IMR-90 (cell line): ENCODE data around the gene TMPRSS3. TPM values are rescaled to one million over a fixed set of nuclear protein-coding genes. Genes with fewer than 3 reads are reported as not detected.

ENCODE experiments used
- ATAC-seq: fragments of 200-7000 bp; cut with Tn5 transposase; 2 replicates; pipeline ENCODE4 v1.9.1; 2020; ENCODE audit warnings: low read depth, mild to moderate bottlenecking, moderate library complexity
- BruUV-seq: library from RNA; stranded (reverse); fragments of 400-500 nt; replicated peaks from 2 replicates; lab custom pipeline; 2021; lab: Mats Ljungman, UMichigan
- CTCF ChIA-PET: fragments of 300-600 bp; formaldehyde crosslinking; extraction: SDS; loops from one replicate; lab custom pipeline; 2021; ENCODE audit warnings: antibody characterized with exemption; lab: Yijun Ruan, JAX
- POLR2A ChIA-PET: fragments of 300-600 bp; sonication (Branson Sonifier 250); formaldehyde crosslinking; loops from one replicate; lab custom pipeline; 2022; ENCODE audit warnings: antibody characterized with exemption; ENCODE audit not compliant: unreplicated experiment; lab: Charles Lee
- DNase-seq: peaks from one replicate; pipeline ENCODE4 v3.0.0; 2013
- H2AFZ ChIP-seq: replicated peaks from 2 replicates; pipeline ENCODE3; 2013; ENCODE audit warnings: low read length, mild to moderate bottlenecking; ENCODE audit not compliant: poor library complexity
- H2AK5ac ChIP-seq: 2 replicates; pipeline ENCODE4 v1.6.1; 2013; ENCODE audit warnings: low read depth, low read length, inconsistent platforms
- H2AK9ac ChIP-seq: replicated peaks from 2 replicates; pipeline ENCODE3; 2013; ENCODE audit warnings: mild to moderate bottlenecking, low read depth, low read length, moderate library complexity; ENCODE audit not compliant: poor library complexity
- H2BK120ac ChIP-seq: 2 replicates; pipeline ENCODE4 v1.6.1; 2013; ENCODE audit warnings: low read depth, low read length, inconsistent platforms
- H2BK15ac ChIP-seq: 3 replicates; pipeline ENCODE4 v1.6.1; 2013; ENCODE audit warnings: low read depth, low read length, inconsistent platforms
- H2BK20ac ChIP-seq: 2 replicates; pipeline ENCODE4 v1.6.1; 2013; ENCODE audit warnings: low read depth, mild to moderate bottlenecking, inconsistent platforms, low read length, moderate library complexity
- H2BK5ac ChIP-seq: 2 replicates; pipeline ENCODE4 v1.6.1; 2013; ENCODE audit warnings: mild to moderate bottlenecking, low read depth, low read length, inconsistent platforms; ENCODE audit not compliant: poor library complexity, severe bottlenecking
- H3K14ac ChIP-seq: replicated peaks from 2 replicates; pipeline ENCODE4 v1.6.1; 2013; ENCODE audit warnings: low read depth, low read length, inconsistent platforms
- H3K18ac ChIP-seq: 2 replicates; pipeline ENCODE4 v1.6.1; 2013; ENCODE audit warnings: low read depth, low read length, control low read depth
- H3K23ac ChIP-seq: 2 replicates; pipeline ENCODE4 v1.6.1; 2013; ENCODE audit warnings: low read depth, low read length, inconsistent platforms
- H3K27ac ChIP-seq: 2 replicates; pipeline ENCODE4 v1.5.1; 2013; ENCODE audit warnings: mild to moderate bottlenecking, control low read depth, low read length; ENCODE audit not compliant: insufficient read depth
- H3K27me3 ChIP-seq: 2 replicates; pipeline ENCODE4 v1.6.1; 2013; ENCODE audit warnings: low read length; ENCODE audit not compliant: control insufficient read depth, insufficient read depth
- H3K36me3 ChIP-seq: 2 replicates; pipeline ENCODE4 v1.6.1; 2013; ENCODE audit warnings: low read length, mixed read lengths; ENCODE audit not compliant: control insufficient read depth, insufficient read depth
- H3K4ac ChIP-seq: 2 replicates; pipeline ENCODE4 v1.6.1; 2013; ENCODE audit warnings: low read depth, low read length, inconsistent platforms
- H3K4me1 ChIP-seq: 2 replicates; pipeline ENCODE4 v1.6.1; 2013; ENCODE audit warnings: low read length, mixed read lengths; ENCODE audit not compliant: control insufficient read depth, insufficient read depth
- H3K4me2 ChIP-seq: 2 replicates; pipeline ENCODE4 v1.6.1; 2013; ENCODE audit warnings: low read depth, mild to moderate bottlenecking, control low read depth, low read length, moderate library complexity
- H3K4me3 ChIP-seq: 2 replicates; pipeline ENCODE4 v1.5.1; 2013; ENCODE audit warnings: low read depth, mild to moderate bottlenecking, control low read depth, low read length, moderate library complexity; ENCODE audit not compliant: insufficient read depth
- H3K56ac ChIP-seq: 2 replicates; pipeline ENCODE4 v1.6.1; 2013; ENCODE audit warnings: low read length, inconsistent platforms; ENCODE audit not compliant: insufficient read depth; ENCODE audit errors: extremely low read depth
- H3K79me1 ChIP-seq, 2 experiments: 2 replicates each; pipeline ENCODE4 v1.6.1; 2013; ENCODE audit warnings: low read length in 2 of 2, inconsistent platforms in 1 of 2, low read depth in 1 of 2
- H3K9ac ChIP-seq: 2 replicates; pipeline ENCODE4 v1.6.1; 2013; ENCODE audit warnings: low read depth, low read length, control low read depth
- H3K9me1 ChIP-seq: 2 replicates; pipeline ENCODE4 v1.6.1; 2013; ENCODE audit warnings: low read length, inconsistent platforms; ENCODE audit not compliant: insufficient read depth
- H3K9me3 ChIP-seq: 2 replicates; pipeline ENCODE4 v1.6.1; 2013; ENCODE audit warnings: low read length; ENCODE audit not compliant: control insufficient read depth, insufficient read depth
- H4K20me1 ChIP-seq: 2 replicates; pipeline ENCODE4 v1.6.1; 2013; ENCODE audit warnings: low read length, inconsistent platforms; ENCODE audit not compliant: insufficient read depth
- H4K5ac ChIP-seq: 2 replicates; pipeline ENCODE4 v1.6.1; 2013; ENCODE audit warnings: mild to moderate bottlenecking, low read depth, low read length, control low read depth
- H4K8ac ChIP-seq, 2 experiments: 2 replicates each; pipeline ENCODE4 v1.6.1; 2013; ENCODE audit warnings: low read depth in 2 of 2, low read length in 2 of 2, control low read depth in 1 of 2, inconsistent platforms in 1 of 2
- H4K91ac ChIP-seq: 2 replicates; pipeline ENCODE4 v1.6.1; 2013; ENCODE audit warnings: low read depth, low read length, inconsistent platforms; ENCODE audit not compliant: insufficient read depth
- BHLHE40 ChIP-seq: fragments of 150-350 bp; IDR thresholded peaks from 2 replicates; pipeline ENCODE4 v1.6.1; 2016; ENCODE audit warnings: mild to moderate bottlenecking, low read depth, low read length
- CHD1 ChIP-seq: IDR thresholded peaks from 2 replicates; pipeline ENCODE4 v1.6.1; 2012; ENCODE audit warnings: low read depth, low read length, improper control_type of control experiment
- MAZ ChIP-seq: IDR thresholded peaks from 2 replicates; pipeline ENCODE4 v1.6.1; 2012; ENCODE audit warnings: low read depth, mild to moderate bottlenecking, low read length, improper control_type of control experiment, moderate library complexity, borderline replicate concordance
- MXI1 ChIP-seq: IDR thresholded peaks from 2 replicates; pipeline ENCODE4 v1.6.1; 2012; ENCODE audit warnings: low read depth, mild to moderate bottlenecking, low read length, moderate library complexity, borderline replicate concordance
- RAD21 ChIP-seq: IDR thresholded peaks from 2 replicates; pipeline ENCODE4 v1.6.1; 2012; ENCODE audit warnings: low read length, improper control_type of control experiment
- RCOR1 ChIP-seq: IDR thresholded peaks from 2 replicates; pipeline ENCODE4 v1.6.1; 2012; ENCODE audit warnings: mild to moderate bottlenecking, low read length, improper control_type of control experiment; ENCODE audit not compliant: insufficient replicate concordance
- RFX5 ChIP-seq: IDR thresholded peaks from 2 replicates; pipeline ENCODE4 v1.8.0; 2012; ENCODE audit warnings: low read depth, mild to moderate bottlenecking, low read length, moderate library complexity
- SMC3 ChIP-seq: fragments of 150-350 bp; IDR thresholded peaks from 2 replicates; pipeline ENCODE4 v1.6.1; 2016; ENCODE audit warnings: low read depth, mild to moderate bottlenecking, antibody characterized with exemption, low read length, moderate library complexity
- whole genome bisulfite sequencing, 2 experiments: methylation state at CpG; one replicate each; pipeline versions ENCODE4 v1.1.5 to v1.1.7; 2013; ENCODE audit warnings: missing lambda C conversion rate in 2 of 2; ENCODE audit not compliant: insufficient read length in 1 of 2; ENCODE audit errors: extremely low coverage in 2 of 2; 5-methylcytosine and 5-hydroxymethylcytosine counted together
- dilution Hi-C: fragments of 300-500 bp; cut with HindIII; formaldehyde crosslinking; loops from one replicate; pipeline ENCODE4 v1.14.3; 2018; ENCODE audit warnings: low sequenced_read_pairs; ENCODE audit not compliant: unreplicated experiment
- in situ Hi-C: fragments of 300-500 bp; cut with MboI; formaldehyde crosslinking; loops from 3 replicates; pipeline ENCODE4 v1.14.3; 2019; ENCODE audit warnings: low sequenced_read_pairs, inconsistent platforms, mixed read lengths
- intact Hi-C: fragments of 100-400 bp; cut with micrococcal nuclease; formaldehyde crosslinking; loops from 2 replicates; pipeline ENCODE4 v1.10.0; 2022
- polyA plus RNA-seq, 3 experiments: library from polyadenylated mRNA; depleted of rRNA; stranded (reverse); fragments of >200 nt; gene quantifications; 2 replicates each; pipeline ENCODE4 v1.2.3, GENCODE V29; 2012; ENCODE audit warnings: low replicate concordance in 1 of 3
- total RNA-seq: library from RNA; depleted of rRNA; stranded (reverse); fragments of >200 nt; gene quantifications from 2 replicates; pipeline ENCODE4 v1.2.3, GENCODE V29; 2012
- TF ChIP-seq, protein P1 (sequence below): fragments of 150-350 bp; IDR thresholded peaks from 2 replicates; pipeline ENCODE4 v1.6.1; 2017; ENCODE audit warnings: mild to moderate bottlenecking, antibody characterized with exemption, low read length, low read depth

TMPRSS3 gene
- total and polyA plus RNA-seq, 2 of the 4 experiments (the other 2 are of a cell fraction), result not detected

DNA sequence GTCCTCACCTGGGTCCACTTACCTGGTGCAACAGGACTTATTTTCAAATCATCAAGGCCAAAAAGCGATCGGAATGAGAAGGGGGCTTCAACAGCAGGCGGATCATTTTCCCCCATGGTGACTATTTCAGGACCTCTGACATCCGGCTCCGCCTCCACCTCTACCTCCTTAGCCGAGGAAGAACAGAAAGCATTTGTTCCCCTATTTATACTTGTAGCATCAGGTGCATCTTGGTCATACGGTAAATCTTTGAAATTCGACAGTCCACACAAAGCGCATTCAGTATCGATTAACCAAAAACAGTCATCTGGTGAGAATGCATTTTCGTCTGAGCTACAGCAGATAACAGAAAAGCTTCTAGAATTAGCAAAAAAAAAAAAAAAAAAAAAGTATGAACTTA lies 550 bp downstream of the TMPRSS3 start:
- WGBS, 2 experiments, result no CpG with 5 or more reads among the region's 11 CpGs
- Histone ChIP-seq H3K4me1 (no peaks in the 10 kb centered on the region), H2BK15ac (no peak overlapping the region), H3K27me3 (peaks cover 21% of the 10 kb centered on the region), H3K4ac (no peak overlapping the region), H3K23ac (no peak overlapping the region), H4K91ac (no peak overlapping the region), H3K9me1 (no peaks in the 10 kb centered on the region), H3K9ac (no peak overlapping the region), H3K14ac (no peak overlapping the region), H3K56ac (no peak overlapping the region), H2AK9ac (no peak overlapping the region), H3K79me1 (no peaks in the 10 kb centered on the region), H2AK5ac (no peak overlapping the region), H2BK5ac (no peak overlapping the region), H2AFZ (no peak overlapping the region), H3K4me3 (no peak overlapping the region), H2BK120ac (no peak overlapping the region), H3K27ac (no peak overlapping the region), H3K4me2 (no peak overlapping the region), H3K36me3 (no peaks in the 10 kb centered on the region), H4K8ac (no peak overlapping the region), H4K5ac (no peak overlapping the region), H3K18ac (no peak overlapping the region), H4K20me1 (no peaks in the 10 kb centered on the region), H2BK20ac (no peak overlapping the region), H3K9me3 (no peaks in the 10 kb centered on the region)
- POLR2A ChIA-PET, result no interaction called here
- CTCF ChIA-PET, result no interaction called here
- dilution Hi-C loops (no loop called here), intact Hi-C loops (no loop called here), in situ Hi-C loops (no loop called here)
- ATAC-seq, result no peak
- no peak for DNase-seq
- no peak for TF ChIP-seq SMC3
- TF ChIP-seq MAZ, result no peak
- TF ChIP-seq BHLHE40, result no peak
- TF ChIP-seq RAD21, result no peak
- TF ChIP-seq, protein P1, sequence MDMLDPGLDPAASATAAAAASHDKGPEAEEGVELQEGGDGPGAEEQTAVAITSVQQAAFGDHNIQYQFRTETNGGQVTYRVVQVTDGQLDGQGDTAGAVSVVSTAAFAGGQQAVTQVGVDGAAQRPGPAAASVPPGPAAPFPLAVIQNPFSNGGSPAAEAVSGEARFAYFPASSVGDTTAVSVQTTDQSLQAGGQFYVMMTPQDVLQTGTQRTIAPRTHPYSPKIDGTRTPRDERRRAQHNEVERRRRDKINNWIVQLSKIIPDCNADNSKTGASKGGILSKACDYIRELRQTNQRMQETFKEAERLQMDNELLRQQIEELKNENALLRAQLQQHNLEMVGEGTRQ, result no peak
- TF ChIP-seq MXI1, result no peak
- TF ChIP-seq CHD1, result no peak
- TF ChIP-seq RFX5, result no peak
- TF ChIP-seq RCOR1, result no peak
- no TSS peak for BruUV-seq
